ENCODE data around the gene WDR45B.
A peak's percentile ranks its signal among the peaks of the same experiment; 100 is the strongest.
"Not testable (repeated sequence)": the region's sequence is repeated elsewhere in the genome, so short reads cannot be mapped to it uniquely, and the experiment has no call there.

The WDR45B gene

DNA sequence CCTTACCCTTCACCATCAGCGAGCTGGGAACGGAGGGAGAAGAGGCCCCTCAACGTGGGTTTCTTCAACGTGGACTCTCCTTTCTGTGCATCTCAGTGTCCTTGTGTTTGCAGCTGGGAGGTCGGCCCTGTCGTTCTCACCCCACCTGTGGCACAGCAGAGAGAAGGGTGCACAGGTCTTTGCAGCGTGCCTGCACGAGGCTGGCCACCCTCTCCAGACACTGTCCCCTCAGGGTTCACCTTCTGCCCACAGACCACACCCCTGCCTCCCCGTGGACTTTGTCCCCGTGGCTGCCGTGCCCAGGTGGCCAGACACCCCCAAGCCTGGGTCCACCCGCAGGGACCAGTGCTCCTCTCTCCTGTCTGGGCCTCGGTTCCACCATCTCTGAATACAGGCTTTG lies 7.3 kb upstream of the WDR45B start:
- DNase-seq: no peak

DNA sequence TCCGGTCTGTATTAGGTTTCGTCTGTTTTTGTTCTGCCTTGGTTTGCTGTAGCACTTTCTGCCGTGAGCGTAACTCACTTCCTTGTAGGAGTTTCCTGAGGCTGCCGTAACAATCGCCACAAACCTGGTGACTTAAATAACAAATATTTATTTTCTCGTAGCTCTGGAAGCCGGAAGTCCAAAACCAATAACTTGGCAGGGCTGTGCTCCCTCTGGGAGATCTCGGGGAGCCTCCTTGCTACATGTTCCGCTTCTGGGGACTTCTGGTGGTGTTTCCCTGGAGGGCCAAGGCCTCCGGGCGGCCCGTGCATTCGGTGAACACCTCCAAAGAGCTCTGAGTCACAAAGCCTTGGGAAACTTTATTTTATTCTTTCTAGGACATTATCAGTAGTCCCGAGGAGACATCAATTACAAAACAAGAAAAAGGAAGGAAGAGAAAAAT lies 6.8 kb upstream of the WDR45B start:
- no peak for DNase-seq

DNA sequence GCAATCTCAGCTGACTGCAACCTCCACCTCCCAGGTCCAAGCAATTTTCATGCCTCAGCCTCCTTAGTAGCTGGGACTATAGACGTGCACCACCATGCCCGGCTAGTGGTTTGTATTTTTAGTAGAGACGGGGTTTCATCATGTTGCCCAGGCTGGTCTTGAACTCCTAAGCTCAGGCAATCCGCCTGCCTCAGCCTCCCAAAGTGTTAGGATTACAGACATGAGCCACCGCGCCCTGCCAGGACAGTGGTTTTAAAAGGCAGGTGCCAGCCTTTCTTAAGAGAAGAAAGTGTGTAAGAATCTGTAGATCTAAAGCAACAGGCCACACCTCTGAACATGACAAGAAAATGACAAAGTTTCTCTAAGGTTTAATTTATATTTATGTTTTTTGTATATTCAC lies 6.4 kb upstream of the WDR45B start:
- not testable (repeated sequence) for DNase-seq

DNA sequence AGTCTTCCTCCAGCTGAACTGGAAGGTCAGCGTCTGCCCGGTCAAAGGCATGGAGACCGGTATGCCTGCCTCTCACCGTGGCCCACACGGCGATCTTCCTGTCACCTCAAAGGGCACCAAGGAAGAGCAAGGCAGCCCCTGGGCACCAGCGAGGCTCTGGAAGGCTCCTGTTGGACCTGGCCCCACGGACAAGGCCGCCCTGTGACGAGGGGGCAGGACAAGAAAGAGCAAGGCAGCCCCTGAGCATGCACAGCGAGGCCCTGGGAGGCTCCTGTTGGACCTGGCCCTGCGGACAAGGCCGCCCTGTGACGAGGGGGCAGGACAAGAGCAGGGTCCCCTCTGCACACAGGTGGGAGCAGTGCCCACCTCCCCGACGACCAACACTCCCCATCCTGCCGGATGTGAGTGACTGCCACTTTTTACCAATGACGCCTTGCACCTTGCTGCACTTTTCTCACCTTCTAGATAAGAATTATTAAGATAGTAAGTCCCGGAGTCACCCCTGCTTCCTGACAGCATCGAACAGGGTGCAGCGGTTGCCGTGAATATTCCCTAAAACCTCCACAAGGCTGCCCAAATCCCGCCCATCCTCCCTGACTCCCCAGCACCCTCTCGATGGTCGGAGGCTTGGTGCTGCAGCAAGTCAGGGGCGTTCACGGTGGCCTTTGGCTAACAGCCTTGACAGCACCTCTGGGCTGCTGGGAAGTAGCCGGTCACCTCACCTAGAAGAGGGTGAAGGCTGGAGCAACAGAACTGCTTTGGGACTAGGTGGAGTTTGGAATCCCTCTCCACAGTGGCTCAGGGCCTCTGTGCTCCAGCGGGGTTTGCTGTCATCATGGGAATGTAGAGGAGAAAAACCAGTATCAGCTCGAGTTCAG lies 5.6 kb upstream of the WDR45B start:
- DNase-seq: no peak

DNA sequence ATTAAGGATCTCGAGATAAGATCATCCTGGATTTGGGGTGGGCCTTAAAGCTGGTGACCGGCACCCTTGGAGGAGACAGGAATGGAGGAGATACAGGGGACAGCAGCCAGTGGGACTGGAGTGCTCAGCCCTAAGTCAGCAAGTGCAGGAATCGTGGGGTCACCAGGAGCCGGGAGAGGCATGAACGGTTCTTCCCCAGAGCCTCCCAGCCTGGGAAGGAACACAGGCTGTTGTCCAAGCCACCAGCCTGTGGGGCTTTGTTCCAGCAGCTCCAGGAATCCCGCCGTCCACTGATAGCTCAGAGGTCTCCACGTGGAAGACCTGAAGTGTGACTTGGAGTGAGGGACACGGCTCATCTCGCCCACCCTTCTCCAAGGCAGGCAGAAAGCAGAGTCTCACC lies 2.5 kb upstream of the WDR45B start:
- DNase-seq: no peak

DNA sequence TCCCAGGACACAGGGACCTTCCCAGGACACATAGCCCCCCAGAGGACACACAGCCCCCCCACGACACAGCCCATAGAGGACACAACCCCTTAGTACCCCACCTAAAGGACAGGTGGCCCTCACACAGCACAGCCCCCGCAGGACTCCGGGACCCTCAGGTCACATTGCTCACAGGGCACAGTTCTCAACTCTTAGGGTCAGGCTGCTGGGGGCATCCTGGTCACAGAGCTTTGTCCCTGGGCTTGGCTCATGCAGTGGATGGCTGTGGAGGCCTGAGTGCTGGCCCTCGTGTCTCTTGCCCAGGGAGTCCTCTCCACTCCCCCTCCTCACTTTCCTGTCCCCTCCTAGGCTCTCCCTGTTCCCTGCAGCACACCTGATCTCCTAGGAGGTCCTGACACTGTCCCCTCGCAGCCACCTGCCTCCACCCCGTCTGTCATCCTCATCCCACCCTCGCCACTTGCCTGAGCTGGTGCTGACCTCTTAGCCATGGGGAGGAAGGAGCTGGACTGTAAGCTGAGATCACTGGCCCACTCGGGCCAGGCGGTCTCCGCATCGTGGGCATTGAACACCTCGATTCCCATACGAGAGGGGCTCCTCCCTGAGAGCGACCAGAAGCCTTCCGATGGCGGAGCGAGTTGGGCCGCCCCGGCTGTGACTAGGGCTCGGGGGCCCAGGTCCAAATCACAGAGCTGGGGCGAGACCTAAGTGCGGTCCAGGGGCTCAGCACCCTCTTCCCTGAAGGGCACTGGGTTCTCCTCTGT lies 1.4 kb upstream of the WDR45B start:
- no peak for DNase-seq

DNA sequence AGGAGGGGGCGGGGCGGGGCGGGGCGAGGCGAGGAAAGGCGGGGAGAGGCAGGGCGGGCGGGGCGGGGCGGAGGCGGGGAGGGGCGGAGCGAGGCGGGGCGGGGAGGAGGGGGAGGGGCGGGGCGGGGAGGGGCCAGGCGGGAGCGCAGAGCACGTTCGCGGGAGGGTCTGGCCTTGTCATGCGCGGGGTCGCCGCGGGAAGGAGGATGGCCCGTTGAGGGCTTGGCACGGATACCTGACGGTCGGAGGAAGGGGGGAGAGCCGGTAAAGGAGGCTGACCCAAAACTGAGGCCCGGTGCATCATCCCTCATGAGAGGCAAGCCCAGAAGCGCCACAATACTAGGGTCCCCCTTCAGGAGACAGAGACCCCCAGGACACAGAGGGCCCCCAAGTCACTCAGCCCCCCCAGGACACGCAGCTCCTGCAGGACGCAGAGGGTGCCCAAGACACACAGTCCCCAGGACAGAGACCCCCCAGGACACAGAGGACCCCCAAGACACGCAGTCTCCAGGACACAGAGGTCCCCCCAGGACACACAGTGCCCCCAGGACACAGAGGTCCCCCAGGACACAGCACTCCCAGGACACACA lies 593 bp upstream of the WDR45B start:
- peak; percentile 40 for DNase-seq

DNA sequence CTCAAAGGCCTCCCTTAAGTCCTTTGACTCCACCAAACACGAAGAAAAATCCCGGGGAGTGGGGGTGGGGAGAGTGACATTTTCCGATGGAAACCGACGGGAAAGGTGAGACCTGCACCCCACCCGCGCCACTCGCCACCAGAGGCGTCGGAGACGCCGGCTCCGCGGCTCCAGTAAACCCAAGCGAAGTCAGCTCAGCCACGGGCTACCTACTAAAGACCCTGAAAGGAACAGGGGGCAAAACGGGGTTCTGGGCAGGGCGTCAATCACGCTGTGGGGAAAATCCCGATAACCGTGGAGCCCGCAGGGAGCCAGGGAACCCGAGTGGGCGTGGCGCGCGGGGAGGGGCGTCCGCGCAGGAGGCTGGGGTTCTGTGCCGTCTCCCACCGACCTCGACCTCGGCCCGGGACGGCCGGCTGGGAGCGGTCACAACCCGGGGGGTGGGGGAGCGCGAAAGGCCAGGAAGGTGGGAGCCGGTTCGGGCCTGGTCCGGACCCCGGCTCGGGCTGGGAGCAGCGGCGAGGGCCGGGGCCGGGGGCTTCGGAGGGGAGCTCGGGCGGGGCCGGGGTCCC lies 565 bp downstream of the WDR45B start:
- no peak for DNase-seq

DNA sequence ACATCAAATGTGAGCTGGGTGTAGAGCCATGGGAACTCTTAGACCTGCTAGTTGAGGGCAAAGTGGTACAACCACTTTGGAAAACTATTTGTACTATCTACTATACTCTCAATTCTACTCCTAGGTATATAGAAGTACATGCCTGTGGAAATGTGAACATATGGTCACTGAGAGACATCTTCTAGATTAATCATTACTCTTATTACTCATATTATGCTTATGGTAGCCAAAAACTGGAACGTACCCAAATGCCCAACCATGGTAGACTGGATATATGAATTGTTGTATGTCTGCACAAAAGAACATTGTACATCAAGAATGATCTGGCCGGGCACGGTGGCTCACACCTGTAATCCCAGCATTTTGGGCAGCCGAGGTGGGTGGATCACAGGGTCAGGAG lies 2.7 kb downstream of the WDR45B start:
- no peak for DNase-seq

DNA sequence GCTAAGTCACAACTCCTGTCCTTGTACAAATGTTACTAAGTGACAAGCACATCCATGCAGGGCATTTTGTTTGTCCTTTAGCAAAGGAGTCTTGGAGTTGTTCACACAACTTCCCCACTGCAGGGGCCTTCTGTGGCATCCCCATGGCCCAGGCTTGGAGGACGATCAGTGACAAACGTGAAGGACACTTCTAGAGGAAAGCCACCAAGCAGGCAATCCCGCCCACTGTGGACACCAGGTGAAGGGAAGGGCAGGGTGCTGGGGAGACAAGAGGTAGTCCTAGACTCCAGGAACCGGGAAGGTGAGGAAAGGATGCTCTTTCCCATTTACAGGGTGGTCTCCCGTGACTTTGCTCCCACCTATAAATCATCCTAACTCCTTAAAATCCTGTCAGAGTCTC lies 4.1 kb downstream of the WDR45B start:
- DNase-seq: no peak

DNA sequence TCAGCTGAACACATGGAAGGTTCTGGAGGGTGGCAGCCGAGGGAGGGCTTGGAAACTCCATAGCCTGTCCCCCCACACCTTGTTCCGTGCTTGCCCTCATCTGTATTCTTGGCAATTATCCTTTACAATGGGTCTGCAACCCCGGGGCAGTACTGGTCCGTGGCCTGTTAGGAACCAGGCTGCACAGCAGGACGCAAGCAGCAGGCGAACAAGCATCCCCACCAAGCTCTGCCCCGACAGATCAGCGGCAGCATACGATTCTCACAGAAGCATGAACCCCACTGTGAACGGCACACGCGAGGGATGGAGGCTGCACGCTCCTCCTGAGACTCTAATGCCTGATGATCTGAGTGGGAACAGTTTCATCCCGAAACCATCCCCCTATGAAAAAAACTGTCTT lies 6.2 kb downstream of the WDR45B start:
- DNase-seq: no peak

DNA sequence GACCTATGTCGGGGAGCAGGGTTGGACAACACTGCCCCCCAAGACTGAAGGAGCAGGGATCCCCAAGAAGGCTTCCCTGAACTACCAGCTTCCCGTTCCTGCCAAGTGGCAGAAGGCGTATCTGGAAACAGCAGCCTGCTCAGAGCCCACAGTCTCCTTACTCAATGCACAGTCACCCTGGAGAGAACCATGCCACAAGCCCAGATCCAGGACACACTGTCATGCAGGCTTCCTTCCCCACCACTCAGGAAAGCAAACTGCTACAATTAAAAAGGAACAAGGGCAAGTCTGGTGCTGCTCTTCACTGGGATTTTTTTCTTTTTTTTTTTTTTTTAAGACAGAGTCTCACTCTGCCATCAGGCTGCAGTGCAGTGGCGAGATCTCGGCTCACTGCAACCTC lies 8.2 kb downstream of the WDR45B start:
- DNase-seq: no peak

DNA sequence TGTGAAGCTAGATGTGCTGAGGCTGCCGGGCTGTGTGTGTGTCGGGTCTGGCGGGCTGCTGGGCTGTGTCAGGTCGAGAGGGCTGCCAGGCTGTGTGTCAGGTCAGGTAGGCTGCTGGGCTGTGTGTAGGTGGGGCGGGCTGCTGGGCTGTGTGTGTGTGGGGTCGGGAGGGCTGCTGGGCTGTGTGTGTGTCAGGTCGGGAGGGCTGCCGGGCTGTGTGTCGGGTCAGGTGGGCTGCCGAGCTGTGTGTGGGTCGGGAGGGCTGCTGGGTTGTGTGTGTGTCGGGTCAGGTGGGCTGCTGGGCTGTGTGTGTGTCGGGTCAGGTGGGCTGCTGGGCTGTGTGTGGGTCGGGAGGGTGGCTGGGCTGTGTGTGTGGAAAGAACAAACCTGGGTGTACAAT lies 8.6 kb downstream of the WDR45B start:
- DNase-seq: no peak

DNA sequence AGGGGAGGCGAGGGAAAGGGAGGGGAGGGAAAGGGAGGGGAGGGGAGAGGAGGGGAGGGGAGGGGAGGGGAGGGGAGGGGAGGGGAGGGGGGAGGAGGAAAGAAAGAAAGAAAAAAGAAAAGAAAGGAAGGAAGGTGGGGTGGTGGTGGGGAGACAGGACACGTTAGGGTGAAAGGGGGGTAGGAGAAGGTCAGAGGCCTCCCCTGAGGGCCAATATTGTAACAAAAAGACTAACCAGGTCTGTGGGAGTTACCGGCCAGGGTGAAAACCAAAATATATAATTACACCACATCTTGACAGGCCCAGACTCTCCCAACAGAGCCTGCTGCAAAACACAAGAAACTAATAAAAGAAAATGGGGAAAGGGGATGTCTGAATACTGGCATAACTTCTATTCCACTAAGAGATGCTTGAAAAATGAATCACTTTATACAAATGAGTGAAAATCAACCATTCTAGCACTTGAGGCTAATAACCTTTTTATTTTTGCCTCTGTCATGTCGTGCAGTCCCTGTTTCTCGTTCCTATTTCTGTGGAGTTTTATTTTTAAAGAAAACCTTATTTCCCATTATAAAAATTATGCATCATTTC lies 10.0 kb downstream of the WDR45B start:
- no peak for DNase-seq

DNA sequence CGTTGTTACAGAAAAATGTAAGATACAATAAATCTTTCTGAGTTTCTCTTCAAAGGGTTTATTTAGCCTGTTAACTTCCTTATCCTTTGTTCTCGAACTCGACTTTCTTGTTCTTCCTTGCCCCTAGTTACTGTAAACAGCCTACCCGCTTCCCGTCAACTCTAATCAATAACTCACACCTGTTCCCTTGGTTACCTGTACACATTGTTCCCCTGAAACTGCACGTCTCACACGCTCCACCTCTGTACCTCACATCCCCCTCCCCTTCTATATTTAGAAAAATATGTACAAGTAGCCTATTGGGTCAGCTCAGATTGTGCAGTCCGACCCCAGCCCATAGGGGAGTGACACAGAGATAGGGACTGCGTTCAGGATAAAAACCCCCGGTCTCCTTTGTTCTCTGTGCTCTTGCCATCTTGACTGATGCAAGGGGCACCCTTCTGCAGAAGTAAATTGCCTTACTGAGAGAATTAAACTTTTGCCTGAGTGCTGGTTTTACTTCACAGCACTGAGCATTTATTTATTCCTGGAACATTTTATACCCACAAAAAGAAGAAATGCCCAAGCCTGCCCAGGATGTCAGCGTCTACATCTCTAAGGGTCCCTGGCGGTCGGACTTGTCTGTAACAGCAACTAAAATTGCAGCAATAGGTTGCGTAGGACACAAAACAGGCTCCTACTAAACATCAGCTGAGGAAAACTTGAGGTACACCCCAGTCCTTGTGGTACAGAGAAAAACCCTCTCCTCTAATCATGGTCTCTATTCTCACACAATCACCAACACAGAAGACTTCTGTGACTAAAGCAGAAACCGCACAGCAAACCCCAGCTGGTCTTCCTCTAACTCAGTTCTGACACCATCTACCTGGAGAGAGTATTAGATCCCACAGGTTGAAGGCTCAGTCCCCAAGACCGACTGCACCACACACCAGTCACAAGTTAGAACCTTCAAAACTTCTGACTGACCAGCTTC lies 11.3 kb downstream of the WDR45B start:
- no peak for DNase-seq

DNA sequence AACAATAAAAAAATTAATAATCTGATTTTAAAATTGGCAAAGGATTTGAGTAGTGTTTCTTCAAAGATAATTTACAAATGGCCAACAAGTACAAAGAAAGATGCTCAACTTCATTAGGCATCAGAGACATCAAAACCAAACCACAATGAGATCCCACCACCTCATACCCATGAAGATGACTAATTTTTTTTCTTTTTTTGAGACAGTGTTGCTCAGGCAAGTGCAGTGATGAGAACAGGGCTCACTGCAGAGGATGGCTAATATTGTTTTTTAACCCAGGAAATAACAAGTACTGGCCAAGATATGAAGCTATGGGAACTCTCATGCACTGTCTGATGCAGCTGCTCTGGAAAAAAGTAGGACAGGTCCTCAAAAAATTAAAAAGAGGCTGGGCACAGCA lies 14.9 kb downstream of the WDR45B start:
- DNase-seq: no peak

DNA sequence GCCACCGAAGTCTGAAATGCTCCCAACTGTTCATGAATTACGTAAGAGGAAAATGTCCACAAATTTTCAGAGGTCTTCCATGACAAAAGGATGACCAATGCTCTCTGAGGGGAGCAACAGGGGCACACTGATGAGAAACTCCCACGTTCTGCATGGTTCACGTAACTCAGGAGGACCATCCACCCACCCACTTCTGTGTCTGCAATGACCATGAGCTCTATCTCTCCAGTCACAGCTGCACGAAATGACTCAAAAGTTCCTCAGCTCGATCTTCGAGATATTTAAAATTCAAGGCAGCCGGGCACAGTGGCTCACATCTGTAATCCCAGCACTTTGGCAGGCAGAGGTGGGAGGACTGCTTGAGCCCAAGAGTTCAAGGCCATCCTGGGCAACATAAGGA lies 15.8 kb downstream of the WDR45B start:
- no peak for DNase-seq

DNA sequence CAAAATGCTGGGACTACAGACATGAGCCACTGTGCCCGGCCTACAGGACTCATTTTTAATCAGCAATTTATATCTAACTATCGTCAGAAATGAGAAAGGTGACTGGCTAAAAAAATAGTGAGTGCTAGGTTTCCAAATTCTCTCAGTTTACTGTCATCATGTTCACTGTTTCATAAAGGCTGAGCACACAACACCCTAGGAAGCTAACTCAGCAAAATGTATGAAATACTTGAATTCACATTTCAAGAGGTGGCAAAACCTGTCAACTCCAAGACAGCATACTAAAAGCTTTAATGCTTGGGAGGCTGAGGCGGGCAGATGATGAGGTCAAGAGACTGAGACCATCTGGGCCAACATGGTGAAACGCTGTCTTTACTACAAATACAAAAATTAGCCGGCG lies 16.7 kb downstream of the WDR45B start:
- no peak for DNase-seq

DNA sequence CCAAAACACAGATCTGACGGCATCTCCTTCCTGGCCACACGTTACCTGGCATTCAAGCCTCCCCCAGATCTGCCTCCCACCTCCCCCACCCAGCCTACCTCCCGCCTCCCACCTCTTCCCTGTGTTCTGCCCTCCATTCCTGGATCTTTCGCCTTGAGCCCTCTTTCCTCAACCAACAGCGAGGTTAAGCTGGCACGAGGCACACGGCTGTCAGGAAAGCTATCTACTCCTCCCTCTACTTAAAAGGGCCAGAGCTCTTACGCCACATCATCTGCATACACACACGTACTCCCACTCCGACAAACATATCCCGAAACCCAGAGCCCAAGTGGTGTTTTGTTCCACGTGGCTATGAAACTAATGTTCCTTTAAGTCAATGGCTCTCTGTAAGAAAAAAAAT lies 18.0 kb downstream of the WDR45B start:
- DNase-seq: no peak

DNA sequence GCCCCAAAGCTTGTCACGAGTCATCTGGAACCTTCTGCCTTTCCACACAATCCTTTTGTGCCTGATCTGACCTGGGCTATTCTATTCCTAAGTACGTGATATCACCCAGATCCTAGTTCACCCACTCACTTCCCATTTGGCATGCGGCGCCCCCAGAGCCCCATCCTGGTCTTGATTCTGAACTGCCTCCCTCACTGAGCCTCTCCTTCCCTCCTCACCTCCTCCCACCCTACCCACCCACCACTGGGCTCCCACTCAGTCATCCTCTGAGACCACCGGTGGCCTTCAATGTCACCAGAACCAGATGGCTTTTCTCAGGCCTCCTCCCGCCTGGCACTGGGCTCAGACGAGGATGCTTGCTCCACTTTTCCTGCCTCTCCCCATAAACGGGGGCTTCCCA lies 18.5 kb downstream of the WDR45B start:
- DNase-seq: no peak

DNA sequence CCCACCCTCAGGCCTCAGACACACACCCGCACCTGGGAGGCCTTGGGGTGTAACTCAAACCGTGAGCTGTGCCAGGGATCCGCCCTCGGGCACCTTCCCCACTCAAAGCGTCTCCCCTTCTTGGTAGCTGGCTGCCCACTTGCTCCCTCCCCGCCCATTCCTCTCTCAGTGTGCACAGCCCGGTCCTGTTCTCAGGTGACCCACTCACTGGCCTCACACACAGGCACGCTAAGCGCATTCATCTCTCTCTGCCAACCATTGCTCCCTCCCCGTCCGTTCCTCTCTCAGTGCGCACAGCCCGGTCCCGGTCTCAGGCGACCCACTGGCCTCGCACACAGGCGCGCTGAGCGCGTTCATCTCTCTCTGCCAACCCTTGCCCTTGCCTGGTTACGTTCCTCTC lies 20.8 kb downstream of the WDR45B start:
- no peak for DNase-seq

DNA sequence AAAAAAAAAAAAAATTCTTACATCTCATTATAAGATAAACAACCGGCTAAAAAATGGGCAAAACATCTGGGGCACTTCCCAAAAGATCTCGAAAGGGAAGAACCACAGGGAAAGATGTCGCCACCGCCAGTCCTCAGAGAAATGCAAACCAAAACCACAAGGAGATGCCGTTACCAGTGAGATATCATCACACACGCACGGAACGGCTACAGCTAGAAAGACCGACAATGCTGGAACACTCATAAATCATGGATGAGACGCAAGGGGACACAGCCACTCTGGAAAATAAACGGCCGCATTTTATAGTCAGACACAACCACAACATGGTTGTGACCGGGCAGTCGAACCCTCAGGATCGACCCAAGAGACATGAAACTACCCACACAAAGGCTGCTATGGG lies 24.5 kb downstream of the WDR45B start:
- DNase-seq: no peak
